KMS-11 (cell line): ENCODE results near the gene CCDC102A.

ENCODE experiments used
- H2AFZ ChIP-seq: fragments of 200-600 bp; sonication (generic); 2 replicates; pipeline ENCODE4 v1.6.1; 2016; ENCODE audit warnings: antibody characterized with exemption, mixed run types, low read depth
- H3K27ac ChIP-seq: fragments of 200-600 bp; sonication (generic); 2 replicates; pipeline ENCODE4 v1.6.1; 2016; ENCODE audit warnings: mild to moderate bottlenecking, mixed run types
- H3K27me3 ChIP-seq: fragments of 200-600 bp; sonication (generic); 2 replicates; pipeline ENCODE4 v1.6.1; 2017; ENCODE audit warnings: mild to moderate bottlenecking, low read depth, mixed run types, moderate library complexity; ENCODE audit not compliant: insufficient read depth
- H3K36me3 ChIP-seq: fragments of 200-600 bp; sonication (generic); 2 replicates; pipeline ENCODE4 v1.6.1; 2017; ENCODE audit warnings: mild to moderate bottlenecking, mixed run types; ENCODE audit not compliant: insufficient read depth
- H3K4me1 ChIP-seq: fragments of 200-600 bp; sonication (generic); 2 replicates; pipeline ENCODE4 v1.6.1; 2016; ENCODE audit warnings: mild to moderate bottlenecking, low read depth, mixed run types; ENCODE audit not compliant: poor library complexity, severe bottlenecking
- H3K4me2 ChIP-seq: fragments of 200-600 bp; sonication (generic); 2 replicates; pipeline ENCODE4 v1.7.0; 2016; ENCODE audit warnings: mild to moderate bottlenecking, mixed run types
- H3K4me3 ChIP-seq: fragments of 200-600 bp; sonication (generic); IDR thresholded peaks from 2 replicates; pipeline ENCODE4 v1.6.1; 2017; ENCODE audit warnings: low read depth, low read length, mixed read lengths; ENCODE audit not compliant: insufficient read depth
- H3K79me2 ChIP-seq: fragments of 200-600 bp; sonication (generic); 2 replicates; pipeline ENCODE4 v1.6.1; 2016; ENCODE audit warnings: low read depth, mixed run types; ENCODE audit not compliant: insufficient read depth
- H3K9ac ChIP-seq: fragments of 200-600 bp; sonication (generic); 2 replicates; pipeline ENCODE4 v1.6.1; 2016; ENCODE audit warnings: mild to moderate bottlenecking, mixed run types
- H4K20me1 ChIP-seq: fragments of 200-600 bp; sonication (generic); 2 replicates; pipeline ENCODE4 v1.6.1; 2016; ENCODE audit warnings: mild to moderate bottlenecking, mixed run types; ENCODE audit not compliant: insufficient read depth
- TF ChIP-seq, protein P1 (sequence below): fragments of 200-600 bp; sonication (generic); conservative IDR thresholded peaks from 2 replicates; pipeline ENCODE4 v1.6.1; 2017; ENCODE audit warnings: low read depth, mild to moderate bottlenecking, antibody characterized with exemption, low read length, moderate library complexity, mixed read lengths

Gene CCDC102A

DNA sequence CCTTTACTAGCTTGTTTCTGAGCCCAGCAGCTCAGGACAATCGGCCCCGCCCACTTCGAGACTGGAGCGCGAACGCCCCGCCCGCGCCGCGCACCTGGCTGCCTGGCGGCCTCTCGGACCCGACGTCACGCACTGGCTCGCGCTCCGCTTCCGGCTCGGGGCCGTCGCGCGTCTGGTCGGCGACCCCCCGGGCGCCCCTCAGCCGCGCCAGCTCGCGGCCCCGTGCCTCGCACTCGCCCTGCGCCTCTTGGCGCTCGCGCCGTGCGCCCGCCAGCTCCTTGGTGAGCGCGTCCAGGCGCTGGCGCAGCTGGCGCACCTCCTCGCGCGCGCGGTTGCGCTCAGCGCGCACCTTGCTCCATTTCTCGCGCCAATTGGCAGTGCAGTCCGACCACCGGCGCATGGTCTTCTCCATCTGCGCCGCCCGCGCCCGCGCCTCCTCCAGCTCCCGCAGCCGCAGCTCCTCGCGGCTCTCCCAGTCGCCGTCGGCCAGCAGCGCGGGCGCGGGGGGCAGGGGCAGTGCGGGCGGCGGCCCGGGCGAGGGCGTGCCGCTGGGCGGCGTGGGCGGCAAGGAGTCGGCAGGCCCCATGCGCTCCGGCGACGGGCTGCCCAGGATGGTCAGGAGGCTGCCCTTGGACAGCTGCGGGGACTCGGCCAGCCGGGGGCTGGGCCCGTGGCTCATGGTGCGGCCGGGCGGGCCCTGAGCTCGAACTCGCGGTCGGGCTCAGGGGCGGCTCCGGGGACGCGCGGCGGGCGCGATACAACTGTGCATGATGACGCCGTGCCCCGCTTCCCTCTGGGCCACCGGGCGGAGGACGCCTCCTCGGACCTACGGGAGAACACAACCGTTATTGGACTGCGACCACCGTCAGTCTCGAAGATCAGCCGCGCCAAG, 7.6 kb downstream of the CCDC102A start:
- Histone ChIP-seq H3K9ac (no peak overlapping the region), H4K20me1 (no peaks in the 10 kb centered on the region), H2AFZ (no peak overlapping the region), H3K27me3 (no peaks in the 10 kb centered on the region), H3K4me2 (no peak overlapping the region), H3K27ac (no peak overlapping the region), H3K4me3 (no peak overlapping the region), H3K79me2 (no peaks in the 10 kb centered on the region), H3K4me1 (peaks cover 3% of the 10 kb centered on the region), H3K36me3 (no peaks in the 10 kb centered on the region)
- TF ChIP-seq, protein P1, sequence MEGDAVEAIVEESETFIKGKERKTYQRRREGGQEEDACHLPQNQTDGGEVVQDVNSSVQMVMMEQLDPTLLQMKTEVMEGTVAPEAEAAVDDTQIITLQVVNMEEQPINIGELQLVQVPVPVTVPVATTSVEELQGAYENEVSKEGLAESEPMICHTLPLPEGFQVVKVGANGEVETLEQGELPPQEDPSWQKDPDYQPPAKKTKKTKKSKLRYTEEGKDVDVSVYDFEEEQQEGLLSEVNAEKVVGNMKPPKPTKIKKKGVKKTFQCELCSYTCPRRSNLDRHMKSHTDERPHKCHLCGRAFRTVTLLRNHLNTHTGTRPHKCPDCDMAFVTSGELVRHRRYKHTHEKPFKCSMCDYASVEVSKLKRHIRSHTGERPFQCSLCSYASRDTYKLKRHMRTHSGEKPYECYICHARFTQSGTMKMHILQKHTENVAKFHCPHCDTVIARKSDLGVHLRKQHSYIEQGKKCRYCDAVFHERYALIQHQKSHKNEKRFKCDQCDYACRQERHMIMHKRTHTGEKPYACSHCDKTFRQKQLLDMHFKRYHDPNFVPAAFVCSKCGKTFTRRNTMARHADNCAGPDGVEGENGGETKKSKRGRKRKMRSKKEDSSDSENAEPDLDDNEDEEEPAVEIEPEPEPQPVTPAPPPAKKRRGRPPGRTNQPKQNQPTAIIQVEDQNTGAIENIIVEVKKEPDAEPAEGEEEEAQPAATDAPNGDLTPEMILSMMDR = no peak

DNA sequence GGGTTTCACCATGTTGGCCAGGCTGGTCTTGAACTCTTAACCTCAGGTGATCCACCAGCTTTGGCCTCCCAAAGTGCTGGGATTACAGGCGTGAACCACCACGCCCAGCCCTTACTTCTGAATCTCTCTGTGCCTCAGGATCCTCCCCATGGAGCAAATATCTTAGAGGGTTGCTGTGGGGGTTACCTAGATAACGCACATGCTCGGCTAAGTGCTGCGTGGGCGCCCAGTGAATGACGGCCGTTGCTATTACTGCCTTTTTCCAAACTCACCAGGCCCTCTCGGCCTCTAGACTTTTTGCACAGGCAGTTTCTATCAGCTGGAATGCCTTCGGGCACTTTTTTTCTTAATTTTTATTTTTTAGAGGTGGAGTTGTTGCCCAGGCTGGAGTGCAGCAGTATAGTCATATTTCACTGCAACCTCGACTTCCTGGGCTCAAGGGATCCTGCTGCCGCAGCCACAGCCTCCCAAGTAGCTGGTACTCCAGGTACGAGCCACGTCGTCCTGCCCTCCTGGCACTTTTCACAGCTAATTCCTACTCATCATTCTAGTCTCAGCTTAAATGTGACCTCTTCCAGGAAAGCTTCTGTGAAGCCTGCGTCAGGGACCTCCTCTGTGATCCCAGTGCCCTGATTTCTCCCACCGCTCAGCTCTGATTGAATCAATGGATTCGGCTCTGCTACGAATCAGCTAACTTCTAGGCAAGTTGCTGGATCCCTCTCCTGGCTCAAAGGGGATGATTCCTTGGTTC, 8.6 kb downstream of the CCDC102A start:
- no peak overlapping the region for H3K4me2 ChIP-seq
- H4K20me1 ChIP-seq = no peaks in the 10 kb centered on the region
- TF ChIP-seq, protein P1 = no peak
- H3K4me1 ChIP-seq = no peaks in the 10 kb centered on the region
- no peak overlapping the region for H3K9ac ChIP-seq
- no peak overlapping the region for H3K27ac ChIP-seq
- H3K79me2 ChIP-seq = no peaks in the 10 kb centered on the region
- H3K4me3 ChIP-seq = no peak overlapping the region
- H2AFZ ChIP-seq = no peak overlapping the region
- H3K27me3 ChIP-seq = no peaks in the 10 kb centered on the region
- H3K36me3 ChIP-seq = no peaks in the 10 kb centered on the region

DNA sequence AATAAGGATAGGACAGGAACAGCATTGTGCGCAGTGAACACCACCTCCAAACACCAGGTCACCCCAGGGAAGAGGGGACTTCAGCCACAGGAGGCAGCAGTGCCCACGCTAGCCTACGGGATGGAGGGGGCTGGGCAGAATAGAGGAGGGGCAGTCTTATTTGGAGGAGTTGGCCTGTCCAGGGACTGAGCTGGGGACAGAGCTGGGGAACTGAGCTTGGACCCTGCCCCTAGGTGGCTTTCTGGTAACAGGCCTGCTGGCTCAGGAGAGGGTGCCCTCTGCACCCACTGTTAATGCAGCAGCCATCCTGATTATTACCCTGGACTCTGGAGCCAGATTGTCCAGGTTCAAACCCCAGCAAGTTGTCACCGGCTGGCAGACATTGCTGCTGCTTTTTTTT, 9.3 kb downstream of the CCDC102A start:
- Histone ChIP-seq H3K4me2 (no peak overlapping the region), H3K27ac (no peak overlapping the region), H3K79me2 (no peaks in the 10 kb centered on the region), H3K4me1 (no peaks in the 10 kb centered on the region), H3K27me3 (no peaks in the 10 kb centered on the region), H4K20me1 (no peaks in the 10 kb centered on the region), H3K36me3 (no peaks in the 10 kb centered on the region), H3K4me3 (no peak overlapping the region), H3K9ac (no peak overlapping the region), H2AFZ (no peak overlapping the region)
- TF ChIP-seq, protein P1 = no peak

DNA sequence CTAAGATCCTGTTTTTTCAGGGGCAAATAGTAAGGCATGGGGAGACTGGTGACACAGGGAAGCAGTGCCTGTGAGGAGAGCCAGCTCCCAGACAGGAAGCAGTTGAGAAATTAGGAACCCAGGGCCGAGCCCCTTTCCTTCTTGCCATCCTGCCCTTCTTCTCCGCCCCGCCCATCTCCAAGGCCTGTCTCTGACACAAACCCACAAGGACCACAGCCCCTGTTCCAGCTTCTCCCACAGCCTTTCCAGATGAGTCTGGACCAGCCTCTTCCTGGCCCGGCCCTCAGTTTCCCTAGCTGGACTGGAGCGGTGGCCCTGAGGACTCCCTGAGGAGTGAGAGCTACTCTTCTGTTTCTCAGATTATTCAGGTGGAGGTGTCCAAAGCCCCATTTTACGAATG, 9.9 kb downstream of the CCDC102A start:
- Histone ChIP-seq H3K79me2 (no peaks in the 10 kb centered on the region), H3K4me1 (no peaks in the 10 kb centered on the region), H3K27me3 (no peaks in the 10 kb centered on the region), H3K27ac (no peak overlapping the region), H3K9ac (no peak overlapping the region), H3K36me3 (no peaks in the 10 kb centered on the region), H2AFZ (no peak overlapping the region), H4K20me1 (no peaks in the 10 kb centered on the region), H3K4me2 (no peak overlapping the region), H3K4me3 (no peak overlapping the region)
- TF ChIP-seq, protein P1 = no peak
